Head of caudate nucleus (tissue), 42 donors: ENCODE measurements around the gene BCL2.
"Not testable (repeated sequence)": the region's sequence is repeated elsewhere in the genome, so short reads cannot be mapped to it uniquely, and the experiment has no call there.

Experiments
- DNase-seq, 42 donors: peaks; one replicate each; pipeline versions ENCODE4 v3.0.0 to v3.0.0-alpha.2; 2020 to 2021; ENCODE audit warnings: mixed read lengths in 7 of 42
- intact Hi-C: fragments of 100-400 bp; cut with DNase I; formaldehyde crosslinking; loops from one replicate; pipeline ENCODE4 v1.15.0; 2022

The BCL2 gene

GRCh38 chr18:63198098-63198760 lies 121.3 kb downstream of the BCL2 start:
- intact Hi-C loops: no loop called here
- no peak for DNase-seq

GRCh38 chr18:63197246-63197869 lies 122.2 kb downstream of the BCL2 start:
- DNase-seq: no peak
- intact Hi-C loops: no loop called here

GRCh38 chr18:63195326-63196159 lies 124.0 kb downstream of the BCL2 start:
- intact Hi-C loops: no loop called here
- no peak for DNase-seq

GRCh38 chr18:63192885-63193349 lies 126.7 kb downstream of the BCL2 start:
- DNase-seq: no peak
- intact Hi-C loops: no loop called here

- intact Hi-C loops: no loop called here
Measured at GRCh38 chr18:63192126-63192884, 127.3 kb downstream of the BCL2 start.

GRCh38 chr18:63191413-63191812 lies 128.2 kb downstream of the BCL2 start:
- no peak for DNase-seq
- intact Hi-C loops: no loop called here

More at GRCh38 chr18:63192126-63192884, 127.3 kb downstream of the BCL2 start:
- no peak for DNase-seq

GRCh38 chr18:63190838-63191237 lies 128.7 kb downstream of the BCL2 start:
- DNase-seq, intact Hi-C loops: not testable (repeated sequence)

- no peak for DNase-seq
- intact Hi-C loops: no loop called here
Measured at GRCh38 chr18:63189817-63190216, 129.8 kb downstream of the BCL2 start.

- intact Hi-C loops: no loop called here
- no peak for DNase-seq
Measured at GRCh38 chr18:63189041-63189440, 130.5 kb downstream of the BCL2 start.

GRCh38 chr18:63187791-63188460 lies 131.6 kb downstream of the BCL2 start:
- DNase-seq: no peak
- intact Hi-C loops: no loop called here

- no peak for DNase-seq
- intact Hi-C loops: no loop called here
Measured at GRCh38 chr18:63187223-63187574, 132.4 kb downstream of the BCL2 start.

GRCh38 chr18:63186520-63187222 lies 132.9 kb downstream of the BCL2 start:
- intact Hi-C loops: no loop called here
- DNase-seq: no peak

GRCh38 chr18:63185984-63186383 lies 133.6 kb downstream of the BCL2 start:
- intact Hi-C loops: no loop called here
- DNase-seq: no peak

GRCh38 chr18:63183952-63184770 lies 135.4 kb downstream of the BCL2 start:
- no peak for DNase-seq
- intact Hi-C loops: no loop called here

GRCh38 chr18:63183378-63183777 lies 136.2 kb downstream of the BCL2 start:
- intact Hi-C loops: no loop called here
- DNase-seq: no peak

GRCh38 chr18:63182861-63183260 lies 136.7 kb downstream of the BCL2 start:
- no peak for DNase-seq

GRCh38 chr18:63182310-63182772 lies 137.2 kb downstream of the BCL2 start:
- DNase-seq: no peak
- intact Hi-C loops: no loop called here

More at GRCh38 chr18:63182861-63183260, 136.7 kb downstream of the BCL2 start:
- intact Hi-C loops: no loop called here
